ENCODE data around the gene RAB3D.
A peak's percentile ranks its signal among the peaks of the same experiment; 100 is the strongest.

The RAB3D gene

GRCh38 chr19:11304936-11305335 lies 34.5 kb downstream of the RAB3D start:
- TF ChIP-seq TAF1 (IDR thresholded peaks at IDR 0.05; ENCODE audit: borderline replicate concordance, low read depth, low read length) (no peak), POLR2A (IDR thresholded peaks at IDR 0.05; ENCODE audit: low read depth, low read length) (no peak), POLR2AphosphoS5 (IDR thresholded peaks at IDR 0.05; ENCODE audit: low read depth, low read length) (no peak)
- FAIRE-seq (no peak), DNase-seq (ENCODE audit: insufficient read length) (no peak)

- no peak for DNase-seq (ENCODE audit: insufficient read length)
- no peak for TF ChIP-seq POLR2A (IDR thresholded peaks at IDR 0.05; ENCODE audit: low read depth, low read length)
- no peak for TF ChIP-seq POLR2AphosphoS5 (IDR thresholded peaks at IDR 0.05; ENCODE audit: low read depth, low read length)
- no peak for TF ChIP-seq TAF1 (IDR thresholded peaks at IDR 0.05; ENCODE audit: borderline replicate concordance, low read depth, low read length)
- FAIRE-seq: no peak
Observed at GRCh38 chr19:11300811-11301120, 38.7 kb downstream of the RAB3D start.

- TF ChIP-seq POLR2A (IDR thresholded peaks at IDR 0.05; ENCODE audit: low read depth, low read length) (no peak), TAF1 (IDR thresholded peaks at IDR 0.05; ENCODE audit: borderline replicate concordance, low read depth, low read length) (no peak), POLR2AphosphoS5 (IDR thresholded peaks at IDR 0.05; ENCODE audit: low read depth, low read length) (no peak)
- DNase-seq (ENCODE audit: insufficient read length) (no peak), FAIRE-seq (no peak)
Observed at GRCh38 chr19:11299946-11300810, 39.3 kb downstream of the RAB3D start.

- TF ChIP-seq TAF1 (IDR thresholded peaks at IDR 0.05; ENCODE audit: borderline replicate concordance, low read depth, low read length) (no peak), POLR2A (IDR thresholded peaks at IDR 0.05; ENCODE audit: low read depth, low read length) (no peak), POLR2AphosphoS5 (IDR thresholded peaks at IDR 0.05; ENCODE audit: low read depth, low read length) (no peak)
- FAIRE-seq: no peak
- DNase-seq (ENCODE audit: insufficient read length): no peak
Observed at GRCh38 chr19:11296264-11296663, 43.2 kb downstream of the RAB3D start.

- FAIRE-seq: no peak
Observed at GRCh38 chr19:11295665-11296245, 43.7 kb downstream of the RAB3D start, which contains the start of gene TSPAN16. Gene TSPAN16 (plus strand): TSS chr19:11296160. CDS start chr19:11296298, 138 bp downstream.

GRCh38 chr19:11295180-11295579 lies 44.3 kb downstream of the RAB3D start:
- FAIRE-seq: no peak
- no peak for TF ChIP-seq TAF1 (IDR thresholded peaks at IDR 0.05; ENCODE audit: borderline replicate concordance, low read depth, low read length)
- no peak for TF ChIP-seq POLR2A (IDR thresholded peaks at IDR 0.05; ENCODE audit: low read depth, low read length)
- no peak for TF ChIP-seq POLR2AphosphoS5 (IDR thresholded peaks at IDR 0.05; ENCODE audit: low read depth, low read length)
- DNase-seq (ENCODE audit: insufficient read length): no peak

More at GRCh38 chr19:11295665-11296245, 43.7 kb downstream of the RAB3D start, which contains the start of gene TSPAN16:
- TF ChIP-seq TAF1 (IDR thresholded peaks at IDR 0.05; ENCODE audit: borderline replicate concordance, low read depth, low read length): no peak
- no peak for TF ChIP-seq POLR2A (IDR thresholded peaks at IDR 0.05; ENCODE audit: low read depth, low read length)
- no peak for TF ChIP-seq POLR2AphosphoS5 (IDR thresholded peaks at IDR 0.05; ENCODE audit: low read depth, low read length)
- DNase-seq (ENCODE audit: insufficient read length): no peak

- FAIRE-seq (peak; percentile 80), DNase-seq (ENCODE audit: insufficient read length) (peak; percentile 77)
- TF ChIP-seq TAF1 (IDR thresholded peaks at IDR 0.05; ENCODE audit: borderline replicate concordance, low read depth, low read length): no peak
- no peak for TF ChIP-seq POLR2AphosphoS5 (IDR thresholded peaks at IDR 0.05; ENCODE audit: low read depth, low read length)
- TF ChIP-seq POLR2A (IDR thresholded peaks at IDR 0.05; ENCODE audit: low read depth, low read length): no peak
Observed at GRCh38 chr19:11293433-11294389, 45.7 kb downstream of the RAB3D start.

- DNase-seq (ENCODE audit: insufficient read length) (no peak), FAIRE-seq (no peak)
- no peak for TF ChIP-seq TAF1 (IDR thresholded peaks at IDR 0.05; ENCODE audit: borderline replicate concordance, low read depth, low read length)
- TF ChIP-seq POLR2AphosphoS5 (IDR thresholded peaks at IDR 0.05; ENCODE audit: low read depth, low read length): no peak
- no peak for TF ChIP-seq POLR2A (IDR thresholded peaks at IDR 0.05; ENCODE audit: low read depth, low read length)
Observed at GRCh38 chr19:11291991-11292390, 47.5 kb downstream of the RAB3D start.

- no peak for FAIRE-seq
- DNase-seq (ENCODE audit: insufficient read length): no peak
- TF ChIP-seq POLR2A (IDR thresholded peaks at IDR 0.05; ENCODE audit: low read depth, low read length) (no peak), TAF1 (IDR thresholded peaks at IDR 0.05; ENCODE audit: borderline replicate concordance, low read depth, low read length) (no peak), POLR2AphosphoS5 (IDR thresholded peaks at IDR 0.05; ENCODE audit: low read depth, low read length) (no peak)
Observed at GRCh38 chr19:11291415-11291814, 48.0 kb downstream of the RAB3D start.

- no peak for DNase-seq (ENCODE audit: insufficient read length)
- TF ChIP-seq POLR2AphosphoS5 (IDR thresholded peaks at IDR 0.05; ENCODE audit: low read depth, low read length): no peak
- TF ChIP-seq TAF1 (IDR thresholded peaks at IDR 0.05; ENCODE audit: borderline replicate concordance, low read depth, low read length): no peak
- TF ChIP-seq POLR2A (IDR thresholded peaks at IDR 0.05; ENCODE audit: low read depth, low read length): no peak
- no peak for FAIRE-seq
Observed at GRCh38 chr19:11290256-11290655, 49.2 kb downstream of the RAB3D start.

GRCh38 chr19:11288349-11288748 lies 51.1 kb downstream of the RAB3D start:
- no peak for TF ChIP-seq POLR2A (IDR thresholded peaks at IDR 0.05; ENCODE audit: low read depth, low read length)
- TF ChIP-seq POLR2AphosphoS5 (IDR thresholded peaks at IDR 0.05; ENCODE audit: low read depth, low read length): no peak
- no peak for TF ChIP-seq TAF1 (IDR thresholded peaks at IDR 0.05; ENCODE audit: borderline replicate concordance, low read depth, low read length)
- DNase-seq (ENCODE audit: insufficient read length): no peak
- FAIRE-seq: no peak

All from GM12892 (cell line).